HUDEP-2 (cell line): ENCODE results near the gene TMPRSS3.
A peak's percentile ranks its signal among the peaks of the same experiment; 100 is the strongest.

ENCODE experiments used
- DNase-seq, 76 experiments: peaks; one replicate each; lab custom pipeline; 2025; ENCODE audit not compliant: unreplicated experiment in 76 of 76; lab: John Stamatoyannopoulos, UW

The TMPRSS3 gene

DNA sequence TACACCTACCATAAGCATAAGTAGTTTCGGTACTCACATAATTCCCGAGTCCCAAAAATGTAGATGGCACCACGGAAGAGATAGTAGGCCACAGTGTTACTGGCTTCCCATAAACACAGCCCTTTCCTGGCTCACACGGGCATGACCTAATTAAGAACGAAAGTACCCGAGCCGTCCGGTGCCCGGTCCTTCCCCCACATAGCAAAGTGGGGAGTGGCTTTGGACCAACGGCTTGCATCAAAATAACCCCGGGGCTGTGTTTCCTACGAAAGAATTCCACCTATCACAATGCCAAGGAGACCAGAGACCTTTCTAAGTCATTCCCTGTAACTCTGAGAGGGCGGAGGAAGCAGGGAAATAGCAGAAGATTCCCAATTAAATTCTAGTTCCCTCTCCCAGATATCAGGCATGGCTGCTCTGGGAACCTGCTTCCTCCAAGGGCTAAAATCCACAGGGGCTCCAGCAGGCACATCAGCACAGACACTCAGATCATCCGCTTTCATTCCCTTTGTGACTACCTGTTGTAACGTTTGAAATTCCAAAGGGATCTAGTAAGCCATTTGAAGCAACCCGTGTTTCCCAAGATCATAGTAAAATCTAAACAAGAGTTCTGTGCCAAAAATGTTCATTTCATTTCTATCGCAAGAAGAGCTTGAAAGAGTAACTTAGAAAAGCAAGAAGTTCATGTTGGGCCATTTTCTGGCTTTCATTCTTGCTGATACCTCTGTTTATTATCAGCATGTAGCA, at the start of gene TMPRSS3:
Gene TMPRSS3 (minus strand): TSS at position 148 of the 747 bp plus-strand sequence. CDS start 635 bp downstream, outside the sequence.
- no peak for DNase-seq

DNA sequence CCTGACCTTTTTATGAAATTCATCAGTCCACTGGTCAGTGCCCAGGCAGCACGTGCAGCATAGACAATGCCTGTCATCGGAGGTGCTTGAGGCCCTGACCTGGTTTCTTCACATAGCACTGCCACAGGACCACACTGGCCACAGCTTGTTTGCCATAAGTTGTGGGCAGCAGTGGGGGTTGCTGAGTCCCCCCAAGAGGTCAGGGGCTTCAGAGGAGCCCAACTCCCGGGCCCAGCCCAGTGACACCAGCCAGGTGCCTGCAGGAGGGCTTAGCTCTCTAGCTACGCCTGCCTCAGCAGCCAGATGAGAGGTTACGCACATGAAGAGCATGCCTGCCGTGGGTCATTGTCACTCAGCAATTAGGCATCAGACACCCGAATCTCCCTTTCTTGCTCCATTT, 49.5 kb upstream of the TMPRSS3 start:
- DNase-seq: no peak

DNA sequence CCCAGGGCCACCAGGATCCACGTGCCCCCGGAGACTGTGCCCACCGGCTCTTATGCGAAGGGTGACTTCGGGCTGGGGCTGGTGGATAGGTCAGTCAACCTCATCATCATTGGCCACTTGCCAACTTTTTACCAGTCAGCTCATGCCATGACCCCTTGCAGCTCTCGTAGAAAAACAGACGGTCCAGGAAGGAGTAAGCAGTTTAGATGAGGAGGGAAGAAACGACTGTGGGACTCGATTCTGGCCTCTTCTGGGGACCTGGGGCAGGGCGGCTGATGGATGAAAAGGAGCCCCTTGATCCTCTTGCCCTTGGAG, 48.9 kb upstream of the TMPRSS3 start:
- DNase-seq: no peak

DNA sequence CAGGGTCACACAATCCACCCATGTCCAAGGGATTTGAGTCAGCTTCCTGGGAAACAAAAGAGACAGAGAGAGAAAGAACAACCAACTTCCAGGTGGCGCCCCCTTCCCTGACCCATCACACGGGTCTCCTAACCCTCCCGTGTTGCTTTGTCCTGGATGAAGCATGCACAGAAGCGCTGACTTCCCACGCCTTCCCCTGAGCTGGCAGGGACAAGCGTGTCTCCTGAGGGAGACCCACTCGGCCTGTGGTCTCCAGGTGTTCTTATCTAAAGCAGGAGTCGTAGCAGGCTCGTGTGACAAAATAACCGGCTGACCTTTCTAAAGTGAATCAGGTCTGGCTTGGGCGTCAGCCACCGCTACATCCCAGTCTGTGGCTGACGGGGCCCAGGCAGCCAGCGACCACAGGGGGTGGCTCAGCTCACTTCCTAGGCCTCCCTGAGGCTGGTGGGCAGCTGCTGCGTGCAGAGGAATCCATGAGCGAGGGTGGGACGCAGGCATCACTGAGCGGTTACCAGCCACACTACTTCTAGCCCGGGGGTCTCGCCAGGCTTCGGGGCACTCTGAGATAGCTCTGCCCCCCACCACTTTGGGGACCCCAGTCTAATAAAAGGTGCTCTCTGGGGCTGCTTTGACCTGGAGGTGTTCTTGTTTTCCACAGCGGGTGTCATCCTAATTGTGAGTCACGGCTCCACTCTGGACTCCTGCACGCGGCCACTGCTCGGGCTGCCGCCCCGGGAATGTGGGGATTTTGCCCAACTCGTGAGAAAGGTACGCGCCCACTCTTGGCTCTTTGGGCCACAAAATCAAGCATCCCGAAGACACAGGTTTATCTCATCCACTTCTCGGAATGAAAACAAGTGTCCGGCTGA, 48.3 kb upstream of the TMPRSS3 start:
- DNase-seq: no peak

DNA sequence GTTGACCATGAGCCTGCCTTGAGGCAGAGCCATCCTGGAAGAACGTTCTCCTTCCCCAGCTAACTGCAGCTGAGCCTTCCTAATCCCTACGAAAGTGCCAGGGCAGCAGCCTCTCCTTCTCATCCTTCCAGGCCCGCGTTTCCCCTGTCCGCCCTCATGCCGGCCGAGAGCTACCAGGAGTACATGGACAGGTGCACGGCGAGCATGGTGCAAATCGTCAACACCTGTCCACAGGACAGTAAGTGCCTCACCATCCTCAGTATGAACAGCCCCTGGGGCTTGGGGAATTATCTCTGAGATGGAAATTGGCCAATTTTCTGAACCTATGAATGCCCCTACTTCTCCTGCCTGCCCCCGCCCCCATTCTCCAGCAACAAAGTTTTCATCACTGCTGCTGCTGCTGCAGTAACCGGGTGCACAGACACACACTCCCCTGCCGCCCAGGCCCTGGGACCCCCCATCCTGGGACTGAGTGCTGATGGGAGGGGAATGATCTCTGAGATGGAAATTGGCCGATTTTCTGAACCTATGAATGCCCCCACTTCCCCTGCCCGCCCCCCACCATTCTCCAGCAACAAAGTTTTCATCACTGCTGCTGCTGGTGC, 47.4 kb upstream of the TMPRSS3 start:
- no peak for DNase-seq

DNA sequence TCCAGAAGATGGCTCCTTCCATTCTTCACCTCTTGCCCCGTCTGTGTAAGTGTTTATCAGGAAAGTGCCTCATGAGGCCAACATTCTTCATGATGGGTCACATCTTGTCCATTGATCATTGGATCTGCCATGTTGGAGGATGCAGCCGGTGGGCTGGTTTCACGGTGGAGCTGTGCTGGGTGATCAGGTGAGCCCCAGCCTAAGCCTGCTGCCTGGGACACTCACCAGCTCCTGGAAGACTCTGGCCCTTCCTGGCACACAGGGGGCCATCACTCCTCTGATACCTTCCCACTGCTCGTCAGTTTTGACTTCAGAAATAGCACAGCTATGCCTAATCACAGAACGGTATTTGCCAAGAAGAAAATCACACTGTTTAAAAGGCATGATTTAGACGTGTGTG, 46.1 kb upstream of the TMPRSS3 start:
- no peak for DNase-seq

DNA sequence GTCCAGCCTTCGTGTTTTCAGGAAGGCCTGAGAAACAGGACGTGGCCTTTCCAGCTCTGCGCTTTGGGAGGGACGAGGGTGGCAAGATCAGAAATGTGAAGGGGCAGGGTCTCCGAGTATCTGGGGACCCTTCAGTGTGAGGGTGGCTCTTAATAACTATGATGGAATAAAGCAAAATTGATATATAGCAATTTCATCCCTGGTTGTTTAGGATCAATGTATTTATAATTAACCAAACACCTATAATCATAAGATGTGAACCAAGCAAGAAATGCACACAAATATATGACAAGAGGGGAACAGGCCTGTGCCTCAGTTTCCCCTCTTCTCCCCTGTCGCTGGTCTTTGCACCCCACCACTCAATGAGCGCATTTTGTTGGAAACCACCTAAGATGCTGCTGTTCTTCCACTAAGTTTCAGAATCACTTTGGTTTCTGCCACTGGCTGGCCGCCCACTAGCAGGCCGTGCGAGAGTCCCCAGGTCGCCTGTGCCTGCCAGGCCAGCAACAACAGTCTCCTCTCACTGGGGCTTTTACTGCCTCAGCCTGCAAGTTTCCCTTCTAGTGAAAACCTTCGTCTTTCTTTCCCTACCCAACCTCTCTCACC, 44.4 kb upstream of the TMPRSS3 start:
- no peak for DNase-seq

DNA sequence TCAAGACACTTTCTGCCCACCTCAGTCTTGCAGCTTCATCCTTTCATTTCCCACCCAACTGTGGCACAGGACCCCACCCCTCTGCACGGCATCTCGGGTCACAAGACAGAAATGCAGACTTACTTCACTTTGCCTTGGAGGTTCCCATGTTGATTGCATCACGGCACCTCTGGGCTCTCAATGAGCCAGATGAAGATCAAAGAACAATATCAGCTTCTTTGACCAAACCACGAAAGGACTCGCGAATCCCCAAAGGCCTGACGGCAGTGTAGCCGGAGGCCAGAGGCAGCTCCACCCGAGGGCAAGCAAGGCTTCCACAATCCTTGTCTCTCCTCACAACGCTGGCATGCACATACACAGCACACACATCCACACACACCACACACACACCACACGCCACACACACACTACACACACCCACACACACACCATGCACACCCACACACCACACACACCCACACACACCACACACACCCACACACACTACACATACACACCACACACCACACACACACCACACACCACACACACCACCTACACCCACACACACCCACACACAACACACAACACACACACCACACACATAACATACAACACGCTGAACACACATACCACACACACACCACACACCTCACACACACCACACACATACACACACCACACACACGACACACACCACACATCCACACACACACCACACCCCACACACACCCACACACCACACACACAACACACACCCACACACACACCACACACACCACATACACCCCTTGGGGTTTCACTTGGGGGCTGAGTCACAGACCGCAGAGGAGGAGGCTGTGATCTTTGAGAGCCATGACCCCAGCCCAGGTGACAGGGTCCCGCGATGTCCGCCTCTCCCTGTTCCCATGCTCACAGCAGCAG, 43.7 kb upstream of the TMPRSS3 start:
- DNase-seq: no peak

DNA sequence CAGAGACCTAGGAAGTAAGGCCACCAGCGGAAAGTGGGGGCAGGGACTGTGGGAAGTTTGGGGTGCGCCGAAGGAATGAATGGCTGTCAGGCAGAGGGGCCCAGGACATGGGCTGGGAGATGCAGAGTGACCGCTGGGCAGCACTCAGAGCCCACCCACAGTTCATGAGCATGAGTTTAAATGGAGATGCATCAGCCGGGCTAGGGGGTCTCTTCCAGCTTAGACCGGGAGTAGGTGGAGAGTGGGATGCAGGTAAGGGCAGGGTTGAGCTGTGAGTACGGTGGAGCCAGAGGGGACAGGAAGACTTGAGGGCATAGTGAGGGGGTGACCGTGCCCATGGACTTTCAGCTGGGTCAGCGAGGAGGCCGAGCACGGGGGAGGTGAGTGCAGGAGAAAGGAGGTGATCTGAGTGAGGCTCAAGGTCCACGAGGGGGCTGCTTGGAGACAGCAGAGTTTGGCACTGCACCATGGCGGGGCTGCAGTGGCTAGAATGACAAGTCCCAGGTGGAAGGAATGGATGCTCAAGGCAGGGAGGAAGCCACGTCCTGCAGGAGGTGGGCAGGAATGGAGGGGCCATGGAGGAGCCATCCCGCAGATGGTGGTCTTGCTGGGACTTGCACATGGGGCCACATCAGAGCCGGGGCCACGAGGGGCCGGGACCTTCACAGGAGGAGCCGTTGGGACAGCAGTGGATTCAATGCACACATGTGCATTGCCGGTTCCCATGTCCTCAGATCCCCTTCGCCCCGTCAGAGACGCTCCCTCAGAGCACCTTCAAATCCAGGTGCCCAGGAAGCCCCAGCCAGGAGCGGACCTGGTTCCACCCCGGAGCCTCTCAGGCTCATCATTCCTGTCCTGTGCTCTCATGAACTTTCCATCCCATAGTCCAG, 42.7 kb upstream of the TMPRSS3 start:
- no peak for DNase-seq

DNA sequence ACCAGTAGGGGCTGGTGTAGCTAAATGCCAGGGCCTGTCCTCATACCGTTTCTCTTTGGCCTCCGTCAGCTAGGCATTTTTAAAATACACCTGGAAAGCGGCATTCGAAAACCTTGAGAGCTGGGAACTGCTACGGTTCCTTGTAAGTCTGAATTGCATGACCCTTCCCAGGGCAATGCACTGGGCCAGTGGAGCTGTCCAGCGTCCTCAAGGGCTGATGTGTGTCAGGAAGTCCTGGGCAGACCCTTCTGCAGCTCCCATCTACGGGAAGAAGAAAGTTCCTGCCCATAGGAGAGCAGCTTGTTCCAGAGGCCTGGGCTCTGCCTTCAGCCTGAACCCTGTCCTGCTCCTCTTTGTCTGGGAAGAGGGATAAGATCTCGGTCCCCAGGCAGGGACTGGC, 41.9 kb upstream of the TMPRSS3 start:
- DNase-seq: no peak

DNA sequence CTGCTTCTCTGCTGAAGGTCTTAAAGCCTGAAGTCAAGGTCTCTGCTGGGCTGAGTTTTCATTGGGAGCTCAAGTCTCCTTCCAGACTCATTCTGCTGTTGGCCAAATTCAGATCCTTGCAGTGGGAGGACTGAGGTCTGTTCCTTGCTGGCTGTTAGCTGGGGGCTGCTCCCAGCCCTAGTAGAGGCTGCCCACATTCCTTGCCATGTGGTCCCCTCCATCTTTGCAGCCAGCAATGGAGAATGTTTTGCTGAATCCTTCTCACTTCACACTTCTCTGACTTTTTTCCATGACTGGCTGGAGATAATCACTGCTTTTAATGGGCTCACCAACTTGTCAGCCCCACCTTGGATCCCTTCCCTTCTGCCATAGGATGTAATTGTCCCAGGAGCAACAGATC, 41.1 kb upstream of the TMPRSS3 start:
- DNase-seq: no peak

DNA sequence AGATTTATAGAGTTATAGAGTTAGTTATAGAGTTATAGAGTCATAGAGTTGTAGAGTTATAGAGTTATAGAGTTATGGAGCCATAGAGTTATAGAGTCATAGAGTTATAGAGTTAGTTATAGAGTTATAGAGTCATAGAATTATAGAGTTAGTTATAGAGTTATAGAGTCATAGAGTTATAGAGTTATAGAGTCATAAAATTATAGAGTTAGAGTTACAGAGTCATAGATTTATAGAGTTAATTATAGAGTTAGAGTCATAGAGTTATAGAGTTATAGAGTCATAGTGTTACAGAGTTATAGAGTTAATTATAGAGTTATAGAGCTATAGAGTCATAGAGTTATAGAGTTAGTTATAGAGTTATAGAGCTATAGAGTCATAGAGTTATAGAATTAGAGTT, 40.0 kb upstream of the TMPRSS3 start:
- DNase-seq: no peak

DNA sequence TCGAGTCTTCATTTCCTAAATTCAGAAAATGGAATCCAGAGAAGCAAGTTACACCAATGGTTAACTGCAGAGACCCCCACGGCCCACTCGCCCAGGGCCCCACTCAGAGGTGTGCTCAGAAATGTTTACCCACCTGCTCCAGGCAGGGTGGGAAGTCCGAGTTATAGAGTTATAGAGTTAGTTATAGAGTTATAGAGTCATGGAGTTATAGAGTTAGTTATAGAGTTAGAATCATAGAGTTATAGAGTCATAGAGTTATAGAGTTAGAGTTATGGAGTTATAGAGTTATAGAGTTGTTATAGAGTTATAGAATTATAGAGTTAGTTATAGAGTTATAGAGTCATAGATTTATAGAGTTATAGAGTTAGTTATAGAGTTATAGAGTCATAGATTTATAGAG, 39.5 kb upstream of the TMPRSS3 start:
- DNase-seq: no peak

DNA sequence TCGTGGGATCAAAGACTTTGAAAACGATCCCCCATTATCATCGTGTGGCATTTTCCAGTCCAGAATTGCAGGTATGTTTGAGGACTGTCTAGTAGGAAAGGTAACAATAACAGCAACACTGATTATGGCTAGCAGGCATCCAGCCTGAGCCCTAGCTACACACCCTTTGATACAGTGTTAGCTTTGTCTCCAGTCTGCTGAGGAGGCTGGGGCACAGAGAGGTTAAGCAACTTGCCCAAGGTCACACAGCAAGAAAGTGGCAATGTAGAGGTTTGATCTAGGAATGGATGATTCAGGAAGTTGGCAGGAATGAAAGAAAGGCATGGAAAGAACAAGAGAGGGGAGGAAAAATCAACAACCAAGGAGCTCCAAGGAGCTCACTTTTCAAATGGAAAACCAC, 39.0 kb upstream of the TMPRSS3 start:
- DNase-seq: no peak

DNA sequence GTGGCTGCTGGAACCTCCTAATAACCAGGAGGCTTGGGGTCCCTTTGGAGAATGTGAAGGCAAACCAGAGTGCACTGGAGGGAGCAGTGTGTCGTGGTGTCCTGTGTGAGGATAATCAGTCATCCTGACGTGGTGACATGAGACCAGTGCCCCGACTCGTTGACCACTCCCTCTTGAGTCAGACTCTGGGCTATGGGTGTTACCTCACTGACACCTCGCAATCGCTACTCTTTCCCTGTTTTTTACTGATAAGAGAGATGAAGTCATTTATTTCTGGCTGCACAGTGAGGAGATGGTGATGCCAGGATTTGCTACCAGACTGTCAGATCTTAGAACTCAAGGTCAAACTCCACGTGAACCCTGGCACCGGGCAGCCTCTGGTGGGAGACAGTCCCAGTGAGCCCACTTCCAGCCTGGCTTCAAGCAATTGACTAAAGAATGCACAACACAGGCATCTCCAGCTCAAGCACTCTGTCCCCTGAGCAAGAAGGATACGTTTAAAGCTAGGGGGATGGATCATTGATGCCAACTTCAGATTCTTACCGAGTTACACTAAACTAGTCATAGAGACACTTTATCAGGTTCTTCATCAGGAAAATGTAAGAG, 38.2 kb upstream of the TMPRSS3 start:
- DNase-seq: peak in 73 of 76 experiments; percentile 7 to 96 (median 81)

DNA sequence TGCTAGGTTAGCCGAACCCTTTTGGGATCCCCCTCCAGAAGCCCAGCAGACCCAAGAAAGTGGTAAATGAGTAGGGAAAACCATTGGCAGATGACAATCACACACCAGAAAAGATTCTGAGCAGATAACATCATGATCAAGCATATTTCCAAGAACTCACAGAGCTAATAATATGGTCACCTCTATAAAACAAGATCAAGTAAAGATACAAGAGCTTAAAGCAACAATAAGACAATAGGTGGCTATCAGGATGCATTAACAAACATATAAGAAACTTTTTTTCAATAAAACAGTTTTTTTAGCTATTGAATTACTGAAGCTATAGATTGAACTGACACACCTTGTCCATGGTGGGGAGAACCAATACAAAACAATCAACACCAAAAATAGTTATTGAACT, 36.8 kb upstream of the TMPRSS3 start:
- DNase-seq: no peak

DNA sequence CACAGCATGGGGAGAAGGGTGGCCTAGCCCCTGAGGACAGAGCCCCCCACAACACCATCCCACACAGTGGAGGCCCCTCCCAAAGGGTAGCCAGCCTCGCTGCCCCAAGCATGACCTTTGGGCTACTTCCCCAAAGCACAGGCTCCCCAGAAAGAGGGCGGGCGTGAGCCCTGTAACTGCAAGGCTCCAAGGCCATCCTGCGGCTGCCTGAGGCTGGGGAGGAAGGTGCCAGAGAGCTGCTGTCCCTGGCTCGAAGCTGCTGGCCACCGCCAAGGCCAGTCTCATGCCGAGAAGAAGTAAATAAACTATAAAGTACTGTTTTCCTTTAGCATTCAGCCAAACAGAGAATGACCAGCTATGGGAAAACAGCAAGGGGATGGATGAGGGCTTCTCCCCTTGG, 35.3 kb upstream of the TMPRSS3 start:
- DNase-seq: no peak

DNA sequence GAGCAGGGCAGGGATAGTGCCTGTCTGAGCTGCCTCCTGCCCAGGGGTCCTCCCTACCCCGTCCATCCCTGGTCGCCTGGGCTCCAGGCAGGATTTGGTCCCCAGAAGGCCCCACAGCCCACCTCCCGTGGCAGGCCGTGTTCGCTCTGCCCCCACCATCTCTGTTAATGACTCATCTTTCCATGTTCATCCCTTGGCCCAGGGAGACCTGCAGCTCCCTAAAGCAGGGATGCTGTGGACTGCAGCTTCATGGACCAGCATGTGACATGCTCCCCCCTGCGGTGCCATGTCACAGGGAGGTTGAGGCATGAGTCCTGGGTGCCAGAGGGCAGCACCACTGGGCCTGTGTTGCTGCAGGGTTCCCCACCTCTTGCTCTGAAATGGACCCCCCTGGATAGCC, 34.7 kb upstream of the TMPRSS3 start:
- no peak for DNase-seq

DNA sequence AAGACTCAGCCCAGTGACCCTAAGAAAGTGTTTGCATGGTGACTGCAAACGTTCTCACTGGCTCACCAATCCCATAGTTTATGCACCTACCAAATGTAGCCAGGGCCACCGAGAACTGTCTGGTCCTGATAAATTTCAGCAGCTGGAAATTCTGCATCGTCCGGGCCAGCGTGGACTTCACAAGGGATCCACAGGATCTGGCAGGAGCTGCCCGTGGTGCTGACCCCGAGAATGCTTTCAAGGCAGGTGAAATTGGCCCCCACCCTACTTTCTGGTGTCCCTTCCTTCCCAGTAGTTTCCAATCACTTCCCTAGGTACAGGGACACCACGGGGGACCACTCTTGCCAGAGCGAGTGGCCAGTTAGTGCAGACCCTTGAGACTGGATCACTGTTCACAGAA, 34.0 kb upstream of the TMPRSS3 start:
- no peak for DNase-seq
